Ishikawa (cell line): Measurements from ENCODE around the gene MARK3.

Source experiments
- CEBPB ChIP-seq: IDR thresholded peaks from 2 replicates; pipeline ENCODE4 v1.6.1; 2012
- CREB1 ChIP-seq: IDR thresholded peaks from 2 replicates; pipeline ENCODE4 v1.6.1; 2012; ENCODE audit warnings: low read depth
- EGR1 ChIP-seq: IDR thresholded peaks from 2 replicates; pipeline ENCODE4 v1.6.1; 2012
- FOXM1 ChIP-seq: IDR thresholded peaks from 2 replicates; pipeline ENCODE4 v1.6.1; 2012; ENCODE audit warnings: low read depth, borderline replicate concordance
- NFIC ChIP-seq: IDR thresholded peaks from 2 replicates; pipeline ENCODE4 v1.6.1; 2012
- RAD21 ChIP-seq: IDR thresholded peaks from 2 replicates; pipeline ENCODE4 v1.6.1; 2012; ENCODE audit warnings: low read depth
- TAF1 ChIP-seq: IDR thresholded peaks from 2 replicates; pipeline ENCODE4 v1.6.1; 2012; ENCODE audit warnings: low read depth, mild to moderate bottlenecking
- TCF12 ChIP-seq: IDR thresholded peaks from 2 replicates; pipeline ENCODE4 v1.6.1; 2012; ENCODE audit warnings: low read depth
- TEAD4 ChIP-seq: IDR thresholded peaks from 2 replicates; pipeline ENCODE4 v1.6.1; 2012
- YY1 ChIP-seq: IDR thresholded peaks from 2 replicates; pipeline ENCODE4 v1.6.1; 2012; ENCODE audit warnings: low read depth
- ZBTB7A ChIP-seq: IDR thresholded peaks from 2 replicates; pipeline ENCODE4 v1.6.1; 2012; ENCODE audit warnings: low read depth
- TF ChIP-seq, protein P1 (sequence below): IDR thresholded peaks from 2 replicates; pipeline ENCODE4 v1.6.1; 2012; ENCODE audit warnings: low read depth, mild to moderate bottlenecking
- TF ChIP-seq, protein P2 (sequence below): IDR thresholded peaks from 2 replicates; pipeline ENCODE4 v1.6.1; 2012
- TF ChIP-seq, protein P3 (sequence below): IDR thresholded peaks from 2 replicates; pipeline ENCODE4 v1.6.1; 2012

The MARK3 gene

DNA sequence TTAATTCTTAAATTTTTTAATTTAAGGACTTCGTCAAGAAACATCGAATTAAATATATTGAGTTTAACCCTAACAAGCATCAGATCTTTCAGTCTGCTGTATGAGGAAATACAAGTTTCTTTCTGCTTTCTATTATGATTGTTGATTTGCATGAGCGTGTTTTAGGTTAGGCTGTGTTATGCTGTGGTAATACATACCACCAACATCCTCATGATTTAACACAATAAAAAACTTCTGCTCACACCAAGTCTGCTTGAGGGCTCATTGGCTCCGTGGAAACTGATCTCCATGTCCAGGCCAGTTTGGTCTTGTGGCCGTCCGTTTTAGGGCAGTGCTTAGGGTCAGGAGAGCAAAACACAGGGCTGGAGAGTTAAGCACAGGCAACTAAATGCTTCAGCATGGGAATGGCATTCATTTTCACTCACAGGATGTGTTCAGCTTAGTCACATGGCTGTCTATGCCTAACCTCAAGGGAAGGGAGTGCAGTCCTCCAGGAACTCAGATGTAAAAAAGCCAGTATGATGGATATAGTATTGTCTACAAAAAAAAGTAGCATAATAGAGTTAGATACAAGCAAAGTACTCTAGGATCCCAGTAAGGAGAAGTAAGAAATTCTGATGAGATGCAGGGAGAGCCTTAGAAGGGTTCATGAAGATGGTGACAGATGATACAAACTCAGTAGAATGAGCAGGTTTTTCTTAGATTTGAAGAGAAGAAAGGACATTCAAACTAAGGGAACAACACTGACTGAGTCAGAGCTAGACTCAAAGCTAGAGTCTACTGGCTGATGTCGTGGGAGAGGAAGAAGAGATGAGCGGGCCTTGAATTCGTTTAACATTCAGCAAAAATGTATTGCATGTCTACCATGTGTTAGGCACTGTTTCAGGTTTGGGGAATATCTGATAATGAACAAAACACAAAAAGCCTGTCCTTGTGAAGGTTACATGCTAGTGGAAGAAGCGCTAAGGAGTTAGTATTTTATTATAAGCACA lies 16.3 kb downstream of the MARK3 start:
- TF ChIP-seq, protein P1, sequence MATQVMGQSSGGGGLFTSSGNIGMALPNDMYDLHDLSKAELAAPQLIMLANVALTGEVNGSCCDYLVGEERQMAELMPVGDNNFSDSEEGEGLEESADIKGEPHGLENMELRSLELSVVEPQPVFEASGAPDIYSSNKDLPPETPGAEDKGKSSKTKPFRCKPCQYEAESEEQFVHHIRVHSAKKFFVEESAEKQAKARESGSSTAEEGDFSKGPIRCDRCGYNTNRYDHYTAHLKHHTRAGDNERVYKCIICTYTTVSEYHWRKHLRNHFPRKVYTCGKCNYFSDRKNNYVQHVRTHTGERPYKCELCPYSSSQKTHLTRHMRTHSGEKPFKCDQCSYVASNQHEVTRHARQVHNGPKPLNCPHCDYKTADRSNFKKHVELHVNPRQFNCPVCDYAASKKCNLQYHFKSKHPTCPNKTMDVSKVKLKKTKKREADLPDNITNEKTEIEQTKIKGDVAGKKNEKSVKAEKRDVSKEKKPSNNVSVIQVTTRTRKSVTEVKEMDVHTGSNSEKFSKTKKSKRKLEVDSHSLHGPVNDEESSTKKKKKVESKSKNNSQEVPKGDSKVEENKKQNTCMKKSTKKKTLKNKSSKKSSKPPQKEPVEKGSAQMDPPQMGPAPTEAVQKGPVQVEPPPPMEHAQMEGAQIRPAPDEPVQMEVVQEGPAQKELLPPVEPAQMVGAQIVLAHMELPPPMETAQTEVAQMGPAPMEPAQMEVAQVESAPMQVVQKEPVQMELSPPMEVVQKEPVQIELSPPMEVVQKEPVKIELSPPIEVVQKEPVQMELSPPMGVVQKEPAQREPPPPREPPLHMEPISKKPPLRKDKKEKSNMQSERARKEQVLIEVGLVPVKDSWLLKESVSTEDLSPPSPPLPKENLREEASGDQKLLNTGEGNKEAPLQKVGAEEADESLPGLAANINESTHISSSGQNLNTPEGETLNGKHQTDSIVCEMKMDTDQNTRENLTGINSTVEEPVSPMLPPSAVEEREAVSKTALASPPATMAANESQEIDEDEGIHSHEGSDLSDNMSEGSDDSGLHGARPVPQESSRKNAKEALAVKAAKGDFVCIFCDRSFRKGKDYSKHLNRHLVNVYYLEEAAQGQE = no peak
- TF ChIP-seq, protein P2, sequence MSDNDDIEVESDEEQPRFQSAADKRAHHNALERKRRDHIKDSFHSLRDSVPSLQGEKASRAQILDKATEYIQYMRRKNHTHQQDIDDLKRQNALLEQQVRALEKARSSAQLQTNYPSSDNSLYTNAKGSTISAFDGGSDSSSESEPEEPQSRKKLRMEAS = no peak
- TF ChIP-seq EGR1 = no peak
- TF ChIP-seq, protein P3, sequence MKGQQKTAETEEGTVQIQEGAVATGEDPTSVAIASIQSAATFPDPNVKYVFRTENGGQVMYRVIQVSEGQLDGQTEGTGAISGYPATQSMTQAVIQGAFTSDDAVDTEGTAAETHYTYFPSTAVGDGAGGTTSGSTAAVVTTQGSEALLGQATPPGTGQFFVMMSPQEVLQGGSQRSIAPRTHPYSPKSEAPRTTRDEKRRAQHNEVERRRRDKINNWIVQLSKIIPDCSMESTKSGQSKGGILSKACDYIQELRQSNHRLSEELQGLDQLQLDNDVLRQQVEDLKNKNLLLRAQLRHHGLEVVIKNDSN = no peak

DNA sequence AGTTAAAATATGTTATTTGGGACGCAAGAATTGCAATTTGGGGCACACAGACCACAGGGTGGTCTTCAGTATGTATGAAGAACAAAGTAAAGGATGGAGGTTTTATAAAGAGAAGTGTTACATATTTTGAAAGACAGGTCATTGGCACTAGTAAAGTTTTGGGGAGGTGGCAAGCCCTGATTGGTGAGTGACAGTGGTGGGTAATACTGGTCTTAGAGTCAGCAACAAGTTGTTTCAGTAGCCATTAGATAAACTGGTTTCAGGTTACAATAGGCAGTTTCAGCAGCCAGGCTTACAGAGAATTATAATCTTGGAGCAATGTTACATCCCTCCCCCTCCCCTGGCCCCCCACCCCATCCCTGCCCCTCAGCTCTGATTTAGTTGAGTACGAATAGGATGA lies 17.5 kb downstream of the MARK3 start:
- TF ChIP-seq ZBTB7A = no peak
- TF ChIP-seq NFIC = no peak
- TF ChIP-seq CEBPB = no peak
- TF ChIP-seq, protein P2 = no peak
- no peak for TF ChIP-seq TEAD4
- TF ChIP-seq, protein P3 = no peak
- no peak for TF ChIP-seq FOXM1
- no peak for TF ChIP-seq TAF1

DNA sequence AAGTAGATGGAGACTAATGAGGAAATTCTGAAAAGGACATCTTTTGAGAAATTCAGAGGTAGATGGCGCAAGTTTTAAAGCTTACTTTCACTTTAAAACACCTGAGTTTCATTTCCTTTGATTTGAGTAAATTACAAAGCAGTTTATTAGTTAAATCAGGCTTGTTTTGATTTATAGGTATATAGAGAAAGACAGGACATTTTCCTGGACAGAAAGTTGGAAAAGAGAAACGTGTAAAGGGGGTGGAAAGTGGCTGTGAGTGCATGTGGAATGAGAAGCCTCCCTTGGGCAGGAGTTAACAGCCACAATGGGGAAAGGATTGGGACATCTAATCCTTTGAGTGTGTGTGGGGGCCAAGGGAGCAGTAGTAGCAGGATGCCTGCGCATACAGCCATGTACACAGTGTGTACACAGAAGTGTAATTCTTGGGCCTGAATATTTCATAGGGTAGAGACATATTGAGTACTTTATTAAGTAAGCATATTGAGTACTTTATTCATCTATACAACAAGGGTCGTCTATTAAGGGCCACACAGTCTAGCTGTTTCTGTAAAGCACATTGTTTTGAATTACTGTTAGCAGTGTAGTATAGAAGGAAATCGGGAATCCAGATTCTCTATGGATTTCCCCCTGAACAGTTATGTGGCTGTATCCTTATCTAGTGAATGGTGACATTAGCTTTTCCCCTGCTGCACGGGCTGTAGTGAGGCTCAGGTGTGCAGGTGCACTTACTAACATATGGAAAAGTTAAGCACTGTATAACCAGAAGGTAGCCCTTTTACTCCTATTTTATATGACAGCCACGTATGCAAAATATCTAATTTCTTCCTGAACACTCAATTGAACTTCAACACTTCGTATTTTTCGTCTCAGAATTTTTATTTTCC lies 19.1 kb downstream of the MARK3 start:
- TF ChIP-seq, protein P1 = no peak
- no peak for TF ChIP-seq CREB1
- TF ChIP-seq RAD21 = no peak

DNA sequence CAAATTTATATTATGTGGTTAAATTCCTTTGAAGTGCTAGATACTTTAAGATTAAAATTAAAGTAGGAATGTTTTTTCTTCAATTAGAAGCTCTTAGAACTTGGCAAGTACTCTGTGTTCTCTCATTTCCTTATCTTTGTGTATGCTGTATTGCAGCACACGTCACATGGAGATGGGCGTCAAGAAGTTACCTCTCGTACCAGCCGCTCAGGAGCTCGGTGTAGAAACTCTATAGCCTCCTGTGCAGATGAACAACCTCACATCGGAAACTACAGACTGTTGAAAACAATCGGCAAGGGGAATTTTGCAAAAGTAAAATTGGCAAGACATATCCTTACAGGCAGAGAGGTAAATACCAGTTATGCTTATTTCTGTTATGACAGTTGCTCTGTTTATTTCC lies 19.7 kb downstream of the MARK3 start:
- TF ChIP-seq CREB1 = no peak
- TF ChIP-seq EGR1 = no peak
- TF ChIP-seq, protein P1 = no peak
- no peak for TF ChIP-seq TEAD4
- no peak for TF ChIP-seq TCF12
- no peak for TF ChIP-seq NFIC
- TF ChIP-seq YY1 = no peak
- no peak for TF ChIP-seq CEBPB
- TF ChIP-seq FOXM1 = no peak
